Activated CD4-positive, alpha-beta T cell treated with anti-CD3 and anti-CD28 coated beads, Interleukin-2, amount 10 ng/mL, durations not matched to agents 7 days and 5 days (primary cell): ENCODE measurements around the gene APOBEC3G. TPM values are rescaled to one million over a fixed set of nuclear protein-coding genes. Genes with fewer than 3 reads are reported as not detected.

Experiments
- CTCF ChIA-PET: fragments of 350-600 bp; sonication (Branson Sonifier 250); formaldehyde crosslinking; loops from one replicate; lab custom pipeline; 2021; ENCODE audit warnings: antibody characterized with exemption; lab: Charles Lee
- POLR2A ChIA-PET: fragments of 350-600 bp; sonication (Branson Sonifier 250); formaldehyde crosslinking; loops from one replicate; lab custom pipeline; 2021; ENCODE audit warnings: antibody characterized with exemption; lab: Charles Lee
- DNase-seq: peaks from one replicate; pipeline ENCODE4 v3.0.0-alpha.2; 2020
- H3K27ac Mint-ChIP-seq: one replicate; pipeline ENCODE4 v1.8.0; 2021; ENCODE audit warnings: mild to moderate bottlenecking, moderate library complexity, mixed read lengths
- H3K27me3 Mint-ChIP-seq: one replicate; pipeline ENCODE4 v1.8.0; 2021; ENCODE audit warnings: mixed read lengths
- H3K36me3 Mint-ChIP-seq: one replicate; pipeline ENCODE4 v1.8.0; 2021; ENCODE audit warnings: low read depth, mixed read lengths
- H3K4me1 Mint-ChIP-seq: one replicate; pipeline ENCODE4 v1.8.0; 2021; ENCODE audit warnings: mixed read lengths
- H3K4me3 Mint-ChIP-seq: one replicate; pipeline ENCODE4 v1.8.0; 2021; ENCODE audit warnings: mild to moderate bottlenecking, moderate library complexity, mixed read lengths
- H3K9me3 Mint-ChIP-seq: one replicate; pipeline ENCODE4 v1.8.0; 2021; ENCODE audit warnings: mixed read lengths
- total RNA-seq, 2 experiments: library from RNA; stranded (reverse); gene quantifications; one replicate each; pipeline ENCODE4 v1.2.3, GENCODE V29; 2021

The APOBEC3G gene
- total RNA-seq, 2 experiments from 2014 or later = 89.6 to 96.4 TPM

- no peaks in the 10 kb centered on the region for H3K27me3 Mint-ChIP-seq
- ChIA-PET POLR2A (no interaction called here), CTCF (interaction anchor here (0.9 to 1.5 kb wide), 8 partner anchors 8 to 271 kb away, joined by 3 to 5 read pairs (median 4); partner anchors contain the start of gene CBX7)
- no peak overlapping the region for H3K27ac Mint-ChIP-seq
- no peak overlapping the region for H3K4me3 Mint-ChIP-seq
- H3K36me3 Mint-ChIP-seq = no peaks in the 10 kb centered on the region
- H3K9me3 Mint-ChIP-seq = no peaks in the 10 kb centered on the region
- DNase-seq = peak; percentile 49
- H3K4me1 Mint-ChIP-seq = peaks cover 5% of the 10 kb centered on the region
Observed at GRCh38 chr22:39135092-39135896, 58.2 kb downstream of the APOBEC3G start.

GRCh38 chr22:39136317-39136716 lies 59.2 kb downstream of the APOBEC3G start:
- H3K27me3 Mint-ChIP-seq = no peaks in the 10 kb centered on the region
- no peak overlapping the region for H3K27ac Mint-ChIP-seq
- peaks cover 5% of the 10 kb centered on the region for H3K4me1 Mint-ChIP-seq
- ChIA-PET CTCF (interaction anchor here (0.6 to 1.4 kb wide), 3 partner anchors 13 to 127 kb away, joined by 5 to 6 read pairs (median 5); no protein-coding TSS in a partner anchor), POLR2A (no interaction called here)
- no peaks in the 10 kb centered on the region for H3K36me3 Mint-ChIP-seq
- no peak for DNase-seq
- no peak overlapping the region for H3K4me3 Mint-ChIP-seq
- H3K9me3 Mint-ChIP-seq = no peaks in the 10 kb centered on the region

Other genes starting within 250 kb of the APOBEC3G start
- gene NPTXR, start 233.2 kb upstream of the APOBEC3G start, total RNA-seq = 1 to 10 TPM; 1.1 to 1.2 TPM
- gene CBX6, start 205.1 kb upstream of the APOBEC3G start, total RNA-seq = 10 to 100 TPM; 56.0 to 60.5 TPM
- not detected for gene APOBEC3A, start 119.7 kb upstream of the APOBEC3G start, total RNA-seq
- 1 to 10 TPM; 8.7 to 8.8 TPM for gene APOBEC3B, start 94.9 kb upstream of the APOBEC3G start, total RNA-seq
- 100 to 1,000 TPM; 111 to 144 TPM for gene APOBEC3C, start 63.0 kb upstream of the APOBEC3G start, total RNA-seq
- 10 to 100 TPM; 34.7 to 39.7 TPM for gene APOBEC3D, start 56.1 kb upstream of the APOBEC3G start, total RNA-seq
- gene APOBEC3F, start 36.4 kb upstream of the APOBEC3G start, total RNA-seq = 10 to 100 TPM; 27.9 to 33.8 TPM
- gene APOBEC3H, start 20.0 kb downstream of the APOBEC3G start, total RNA-seq = 10 to 100 TPM; 46.0 to 54.3 TPM
- 10 to 100 TPM; 14.9 to 16.0 TPM for gene CBX7, start 75.4 kb downstream of the APOBEC3G start, total RNA-seq
- gene PDGFB, start 167.7 kb downstream of the APOBEC3G start, total RNA-seq = 1 to 10 TPM in 1 of 2 experiments, under 1 TPM in 1; 0.89 to 1.1 TPM
- gene RPL3, start 242.3 kb downstream of the APOBEC3G start, total RNA-seq = 1,000 to 10,000 TPM; 1,621 to 1,780 TPM